ENCODE results near the gene ZNF532. TPM values are rescaled to one million over a fixed set of nuclear protein-coding genes. Genes with fewer than 3 reads are reported as not detected.

Gene ZNF532
- total and polyA plus RNA-seq, 2 of the 13 experiments (the other 11 are each of a cell fraction or from before 2014, with no cell fraction given), result not detected

GRCh38 chr18:59033359-59033758 lies 168.7 kb downstream of the ZNF532 start:
- Histone ChIP-seq H3K79me2 (ENCODE audit: insufficient read depth, low read length) (no peaks in the 10 kb centered on the region), H3K9ac (ENCODE audit: insufficient read depth, low read depth, low read length) (no peak overlapping the region), H3K27me3 (ENCODE audit: control insufficient read depth in 1 of 2, insufficient read depth in 2 of 2, low read length in 2 of 2) (peaks cover 0 to 32% of the 10 kb centered on the region in 2 experiments; a peak in 4 of 5 replicates), H3K27ac (ENCODE audit: extremely low read length, insufficient read depth, low read length) (no peak overlapping the region), H3K4me3 (replicated peaks in 1 of 3; ENCODE audit: insufficient read depth in 1 of 3, low read depth in 2 of 3, low read length in 3 of 3) (no peak overlapping the region), H3K36me3 (replicated peaks in 1 of 2; ENCODE audit: control insufficient read depth in 1 of 2, insufficient read depth in 2 of 2, low read length in 2 of 2) (no peaks in the 10 kb centered on the region), H3K4me1 (ENCODE audit: insufficient read depth, low read length) (no peaks in the 10 kb centered on the region), H4K20me1 (ENCODE audit: insufficient read depth, low read length) (no peaks in the 10 kb centered on the region), H3K9me3 (ENCODE audit: low read length) (no peaks in the 10 kb centered on the region), H3K4me2 (ENCODE audit: low read depth, low read length) (no peak overlapping the region), H2AFZ (ENCODE audit: low read length) (no peak overlapping the region)
- ChIA-PET CTCF (ENCODE audit: low intra/inter-chr PET ratio, low total read pairs) (no interaction called here), POLR2A (no interaction called here)
- no TSS peak for BruUV-seq (replicated peaks)
- 48% methylated on average over 3 of the region's 3 CpGs for WGBS (ENCODE audit: low lambda C conversion rate)
- DNase-seq (ENCODE audit: low spot score), result no peak
- in situ Hi-C loops (cut with HindIII; ENCODE audit: extremely low pct_ligation_motif_present, low pct_unique_long_range_greater_than_20kb), result no loop called here
- ATAC-seq, result no peak
- FAIRE-seq, result no peak
- intact Hi-C loops (cut with micrococcal nuclease; ENCODE audit: unreplicated experiment), result no loop called here
- TF ChIP-seq ZNF768 (CRISPR knock-in tag; IDR thresholded peaks at IDR 0.05) (no peak), BCL6 (CRISPR knock-in tag; IDR thresholded peaks at IDR 0.05) (no peak), ZC3H13 (CRISPR knock-in tag; IDR thresholded peaks at IDR 0.05) (no peak), ELF3 (CRISPR knock-in tag; IDR thresholded peaks at IDR 0.05) (no peak), ZNF775 (CRISPR knock-in tag; IDR thresholded peaks at IDR 0.05; ENCODE audit: borderline replicate concordance) (no peak), ZNF629 (CRISPR knock-in tag; conservative IDR thresholded peaks at IDR 0.05) (no peak), CBX5 (CRISPR knock-in tag; IDR thresholded peaks at IDR 0.05; ENCODE audit: borderline replicate concordance) (no peak), ZNF10 (CRISPR knock-in tag; IDR thresholded peaks at IDR 0.05; ENCODE audit: borderline replicate concordance, low read depth) (no peak), JUND (CRISPR knock-in tag; IDR thresholded peaks at IDR 0.05) (no peak), GFI1 (CRISPR knock-in tag; IDR thresholded peaks at IDR 0.05; ENCODE audit: borderline replicate concordance) (no peak), ZBTB39 (CRISPR knock-in tag; IDR thresholded peaks at IDR 0.05) (no peak), ELK4 (CRISPR knock-in tag; IDR thresholded peaks at IDR 0.05; ENCODE audit: borderline replicate concordance) (no peak), MNT (IDR thresholded peaks at IDR 0.05) (no peak), ZNF574 (CRISPR knock-in tag; IDR thresholded peaks at IDR 0.05) (no peak), ZNF816 (CRISPR knock-in tag; IDR thresholded peaks at IDR 0.05; ENCODE audit: borderline replicate concordance) (no peak), ZFAT (CRISPR knock-in tag; conservative IDR thresholded peaks at IDR 0.05) (no peak), ZNF180 (CRISPR knock-in tag; IDR thresholded peaks at IDR 0.05; ENCODE audit: borderline replicate concordance, low read depth) (no peak), NCOR1 (IDR thresholded peaks at IDR 0.05; ENCODE audit: borderline replicate concordance, low read length) (no peak), JARID2 (CRISPR knock-in tag; IDR thresholded peaks at IDR 0.05; ENCODE audit: insufficient replicate concordance) (no peak)
